Vagina (tissue), 2 donors: ENCODE results near the gene DKC1.

ENCODE experiments used
- POLR2A ChIP-seq, 2 donors: fragments of 450-650 bp; IDR thresholded peaks; one replicate each; pipeline ENCODE4 v1.6.1; 2017; ENCODE audit warnings: antibody characterized with exemption in 2 of 2, mild to moderate bottlenecking in 2 of 2, moderate library complexity in 2 of 2
- TF ChIP-seq, protein P1 (sequence below), 3 experiments: fragments of 450-650 bp in 2 of 3; fragments of 200-600 bp in 1 of 3; sonication (generic) in 1 of 3; IDR thresholded peaks; one replicate each; pipeline ENCODE4 v1.5.1; 2017 to 2019; ENCODE audit warnings: antibody characterized with exemption in 3 of 3, mild to moderate bottlenecking in 2 of 3, moderate library complexity in 2 of 3

DNA sequence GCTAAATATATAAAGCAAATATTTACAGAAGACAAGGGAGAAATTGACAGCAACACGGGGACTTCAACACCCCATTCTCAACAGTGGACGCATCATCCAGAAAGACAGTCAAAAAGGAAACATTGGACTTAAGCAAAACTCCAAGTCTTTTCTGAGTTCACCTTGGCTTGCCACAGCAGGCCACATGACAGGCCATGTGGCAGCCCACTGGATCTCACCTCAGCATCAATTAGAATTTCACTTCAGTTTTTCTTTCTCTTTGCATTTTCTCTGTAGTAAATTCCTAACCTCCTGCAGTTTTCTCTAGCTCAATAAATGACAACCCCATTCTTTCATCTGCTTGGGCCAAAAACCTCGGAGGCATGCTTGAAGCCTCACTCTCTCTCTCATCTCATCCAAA lies 59.4 kb downstream of the DKC1 start:
- TF ChIP-seq, protein P1, sequence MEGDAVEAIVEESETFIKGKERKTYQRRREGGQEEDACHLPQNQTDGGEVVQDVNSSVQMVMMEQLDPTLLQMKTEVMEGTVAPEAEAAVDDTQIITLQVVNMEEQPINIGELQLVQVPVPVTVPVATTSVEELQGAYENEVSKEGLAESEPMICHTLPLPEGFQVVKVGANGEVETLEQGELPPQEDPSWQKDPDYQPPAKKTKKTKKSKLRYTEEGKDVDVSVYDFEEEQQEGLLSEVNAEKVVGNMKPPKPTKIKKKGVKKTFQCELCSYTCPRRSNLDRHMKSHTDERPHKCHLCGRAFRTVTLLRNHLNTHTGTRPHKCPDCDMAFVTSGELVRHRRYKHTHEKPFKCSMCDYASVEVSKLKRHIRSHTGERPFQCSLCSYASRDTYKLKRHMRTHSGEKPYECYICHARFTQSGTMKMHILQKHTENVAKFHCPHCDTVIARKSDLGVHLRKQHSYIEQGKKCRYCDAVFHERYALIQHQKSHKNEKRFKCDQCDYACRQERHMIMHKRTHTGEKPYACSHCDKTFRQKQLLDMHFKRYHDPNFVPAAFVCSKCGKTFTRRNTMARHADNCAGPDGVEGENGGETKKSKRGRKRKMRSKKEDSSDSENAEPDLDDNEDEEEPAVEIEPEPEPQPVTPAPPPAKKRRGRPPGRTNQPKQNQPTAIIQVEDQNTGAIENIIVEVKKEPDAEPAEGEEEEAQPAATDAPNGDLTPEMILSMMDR (IDR thresholded peaks at IDR 0.05), result no peak
- TF ChIP-seq POLR2A (IDR thresholded peaks at IDR 0.05), result no peak
